Measurements from ENCODE around the gene LRTM2. TPM values are rescaled to one million over a fixed set of nuclear protein-coding genes. Genes with fewer than 3 reads are reported as not detected.
"Not testable (repeated sequence)": the region's sequence is repeated elsewhere in the genome, so short reads cannot be mapped to it uniquely, and the experiment has no call there.

LRTM2 gene
- total and polyA plus RNA-seq, 11 donors: not detected

DNA sequence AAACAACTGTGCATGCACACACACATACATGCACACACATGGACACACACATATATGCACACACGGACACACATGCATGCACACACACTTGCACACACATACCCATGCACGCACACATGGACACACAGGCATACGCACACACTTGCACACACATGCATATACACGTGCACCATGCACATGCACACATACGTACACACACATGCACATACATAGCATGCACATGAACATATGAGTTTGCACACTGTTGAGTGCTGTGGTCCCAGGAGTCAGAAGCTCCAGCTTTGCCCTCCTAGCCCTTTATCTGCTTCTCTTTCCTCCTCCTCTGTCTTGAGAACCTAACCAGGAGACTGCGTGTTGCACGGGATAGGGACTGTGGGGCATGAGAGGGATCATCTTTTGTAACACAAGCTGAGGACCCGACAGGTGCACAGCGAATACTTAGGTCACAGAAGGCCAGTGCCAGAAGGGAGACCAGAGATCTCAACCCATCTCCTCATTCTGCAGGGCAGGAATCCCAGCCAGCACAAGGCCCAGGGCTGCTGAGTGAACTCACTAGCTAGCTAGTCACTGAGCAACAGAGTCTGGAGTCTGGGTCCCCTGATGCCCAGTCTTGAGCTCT lies 3.5 kb upstream of the LRTM2 start:
- no peak overlapping the region for H3K4me3 ChIP-seq
- ATAC-seq (no peak), DNase-seq (no peak)
- no peaks in the 10 kb centered on the region for H3K9me3 ChIP-seq
- H3K27me3 ChIP-seq: peaks cover 5 to 44% (median 22%) of the 10 kb centered on the region in 9 donors
- no peak overlapping the region for H3K27ac ChIP-seq
- H3K36me3 ChIP-seq: no peaks in the 10 kb centered on the region
- TF ChIP-seq POLR2A (IDR thresholded peaks at IDR 0.05): no peak
- TF ChIP-seq, protein P1, sequence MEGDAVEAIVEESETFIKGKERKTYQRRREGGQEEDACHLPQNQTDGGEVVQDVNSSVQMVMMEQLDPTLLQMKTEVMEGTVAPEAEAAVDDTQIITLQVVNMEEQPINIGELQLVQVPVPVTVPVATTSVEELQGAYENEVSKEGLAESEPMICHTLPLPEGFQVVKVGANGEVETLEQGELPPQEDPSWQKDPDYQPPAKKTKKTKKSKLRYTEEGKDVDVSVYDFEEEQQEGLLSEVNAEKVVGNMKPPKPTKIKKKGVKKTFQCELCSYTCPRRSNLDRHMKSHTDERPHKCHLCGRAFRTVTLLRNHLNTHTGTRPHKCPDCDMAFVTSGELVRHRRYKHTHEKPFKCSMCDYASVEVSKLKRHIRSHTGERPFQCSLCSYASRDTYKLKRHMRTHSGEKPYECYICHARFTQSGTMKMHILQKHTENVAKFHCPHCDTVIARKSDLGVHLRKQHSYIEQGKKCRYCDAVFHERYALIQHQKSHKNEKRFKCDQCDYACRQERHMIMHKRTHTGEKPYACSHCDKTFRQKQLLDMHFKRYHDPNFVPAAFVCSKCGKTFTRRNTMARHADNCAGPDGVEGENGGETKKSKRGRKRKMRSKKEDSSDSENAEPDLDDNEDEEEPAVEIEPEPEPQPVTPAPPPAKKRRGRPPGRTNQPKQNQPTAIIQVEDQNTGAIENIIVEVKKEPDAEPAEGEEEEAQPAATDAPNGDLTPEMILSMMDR (IDR thresholded peaks at IDR 0.05): no peak
- intact Hi-C loops (cut with DNase I): no loop called here
- WGBS, 4 donors: 94 to 95% (median 94%) methylated on average over 9 of the region's 9 CpGs
- H3K4me1 ChIP-seq: peaks cover 0 to 21% (median 0%) of the 10 kb centered on the region in 12 donors

DNA sequence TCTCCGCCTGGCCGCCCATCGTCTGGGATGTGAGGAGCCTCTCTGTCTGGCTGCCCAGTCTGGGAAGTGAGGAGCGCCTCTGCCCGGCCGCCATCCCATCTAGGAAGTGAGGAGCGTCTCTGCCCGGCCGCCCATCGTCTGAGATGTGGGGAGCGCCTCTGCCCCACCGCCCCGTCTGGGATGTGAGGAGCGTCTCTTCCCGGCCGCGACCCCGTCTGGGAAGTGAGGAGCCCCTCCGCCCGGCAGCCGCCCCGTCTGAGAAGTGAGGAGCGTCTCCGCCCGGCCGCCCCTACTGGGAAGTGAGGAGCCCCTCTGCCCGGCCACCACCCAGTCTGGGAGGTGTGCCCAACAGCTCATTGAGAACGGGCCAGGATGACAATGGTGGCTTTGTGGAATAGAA lies 2.4 kb upstream of the LRTM2 start:
- intact Hi-C loops (cut with DNase I); H3K4me3 ChIP-seq; H3K36me3 ChIP-seq; ATAC-seq; H3K27ac ChIP-seq; H3K9me3 ChIP-seq; DNase-seq: not testable (repeated sequence)
- H3K27me3 ChIP-seq: peaks cover 11 to 55% (median 31%) of the 10 kb centered on the region in 9 donors
- peaks cover 0 to 10% (median 0%) of the 10 kb centered on the region in 12 donors for H3K4me1 ChIP-seq
- 93 to 95% (median 93%) methylated on average over 16 to 28 of the region's 28 CpGs for WGBS, 4 donors

DNA sequence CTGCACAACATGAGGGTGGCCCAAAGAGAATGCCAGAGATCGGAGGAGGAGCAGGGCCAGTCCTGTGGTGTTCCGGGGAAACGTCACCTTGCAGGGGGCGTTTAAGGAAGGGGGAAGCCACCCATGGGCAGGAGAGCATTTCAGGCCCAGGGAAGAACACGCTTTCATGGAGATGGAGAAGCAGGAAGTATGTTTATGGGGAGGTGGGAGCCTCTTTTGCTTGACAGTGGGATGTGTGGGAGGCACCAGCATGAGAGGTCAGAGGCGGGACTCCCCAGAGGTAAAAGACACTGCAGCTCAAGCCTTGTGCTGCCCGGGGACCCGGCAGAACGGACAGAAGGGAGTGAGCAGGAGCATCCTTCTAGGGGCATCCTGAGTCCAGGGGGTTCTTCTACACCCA lies 1.3 kb upstream of the LRTM2 start:
- Histone ChIP-seq H3K9me3 (no peaks in the 10 kb centered on the region), H3K4me3 (no peak overlapping the region), H3K27me3 (peaks cover 11 to 61% (median 34%) of the 10 kb centered on the region in 9 donors), H3K4me1 (peaks cover 0 to 10% (median 0%) of the 10 kb centered on the region in 12 donors), H3K27ac (no peak overlapping the region), H3K36me3 (no peaks in the 10 kb centered on the region)
- DNase-seq (no peak), ATAC-seq (no peak)
- 62 to 78% (median 72%) methylated on average over 9 of the region's 9 CpGs for WGBS, 4 donors
- TF ChIP-seq, protein P1 (IDR thresholded peaks at IDR 0.05): no peak
- no peak for TF ChIP-seq POLR2A (IDR thresholded peaks at IDR 0.05)
- intact Hi-C loops (cut with DNase I): no loop called here

DNA sequence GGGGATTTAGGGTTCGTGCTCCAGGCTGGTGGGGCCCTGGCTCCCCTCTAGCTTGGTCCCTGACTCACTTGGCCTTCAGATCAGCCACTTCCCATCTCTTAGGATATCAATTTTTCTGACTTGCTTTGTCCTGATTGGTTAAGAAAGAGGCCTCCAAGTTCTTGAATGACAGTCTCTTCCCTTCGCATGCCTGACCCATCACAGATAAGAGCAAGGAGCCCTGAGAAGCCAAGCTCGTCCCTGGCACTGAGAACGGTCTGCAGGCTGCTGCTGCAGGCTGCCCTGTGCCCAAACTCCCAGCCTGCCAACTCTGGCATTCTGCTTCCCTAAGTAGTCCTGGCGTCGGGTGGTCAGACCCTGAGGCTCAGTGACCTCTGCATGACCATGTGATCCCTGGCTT lies 794 bp upstream of the LRTM2 start:
- Histone ChIP-seq H3K4me3 (no peak overlapping the region), H3K4me1 (peaks cover 0 to 10% (median 0%) of the 10 kb centered on the region in 12 donors), H3K27me3 (peaks cover 11 to 66% (median 34%) of the 10 kb centered on the region in 9 donors), H3K9me3 (no peaks in the 10 kb centered on the region), H3K36me3 (no peaks in the 10 kb centered on the region), H3K27ac (no peak overlapping the region)
- WGBS, 4 donors: 36 to 47% (median 43%) methylated on average over 6 of the region's 6 CpGs
- ATAC-seq: no peak
- DNase-seq: no peak
- no peak for TF ChIP-seq POLR2A (IDR thresholded peaks at IDR 0.05)
- TF ChIP-seq, protein P1 (IDR thresholded peaks at IDR 0.05): no peak
- intact Hi-C loops (cut with DNase I): no loop called here

DNA sequence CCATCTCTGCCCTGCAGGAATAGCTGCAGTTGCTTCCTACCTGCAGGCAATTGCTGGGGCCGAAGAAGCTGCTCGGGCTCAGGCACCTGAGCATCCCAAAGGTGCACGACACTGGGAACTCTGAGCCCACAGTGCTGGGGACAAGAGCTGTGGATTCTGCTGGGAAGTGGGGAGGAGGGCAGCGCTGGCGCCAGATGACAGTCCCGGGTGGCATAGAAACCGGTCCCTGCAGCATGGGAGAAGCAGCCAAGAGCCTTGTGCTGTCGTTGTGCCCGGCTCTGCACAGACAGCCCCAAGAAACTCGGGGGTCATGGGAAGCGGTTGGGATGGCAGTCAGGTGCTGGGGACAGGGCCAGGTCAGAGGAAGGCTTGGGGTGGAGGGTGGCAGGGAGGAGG lies 529 bp downstream of the LRTM2 start:
- no peak for TF ChIP-seq POLR2A (IDR thresholded peaks at IDR 0.05)
- TF ChIP-seq, protein P1 (IDR thresholded peaks at IDR 0.05): no peak
- DNase-seq (no peak), ATAC-seq (no peak)
- Histone ChIP-seq H3K9me3 (no peaks in the 10 kb centered on the region), H3K36me3 (no peaks in the 10 kb centered on the region), H3K4me3 (no peak overlapping the region), H3K27ac (no peak overlapping the region), H3K27me3 (peaks cover 11 to 68% (median 34%) of the 10 kb centered on the region in 9 donors), H3K4me1 (peaks cover 0 to 10% (median 0%) of the 10 kb centered on the region in 12 donors)
- intact Hi-C loops (cut with DNase I): no loop called here
- WGBS, 4 donors: 74 to 83% (median 78%) methylated on average over 8 to 11 of the region's 11 CpGs
